Activated effector memory CD4-positive, alpha-beta T cell treated with anti-CD3 and anti-CD28 coated beads, Interleukin-2, amount 50 U/mL, for 16 hours (primary cell): ENCODE measurements around the gene CABP1.

Source experiments
- DNase-seq: peaks from one replicate; pipeline ENCODE4 v3.0.0-alpha.2; 2020

The CABP1 gene

GRCh38 chr12:120698665-120699064, 58.2 kb downstream of the CABP1 start:
- DNase-seq, result no peak

- DNase-seq, result no peak
These were observed 59.1 kb downstream of the CABP1 start for GRCh38 chr12:120699553-120699952.

GRCh38 chr12:120700886-120701285, 60.5 kb downstream of the CABP1 start:
- DNase-seq, result no peak

- DNase-seq, result no peak
These were observed 62.2 kb downstream of the CABP1 start for GRCh38 chr12:120702637-120703036.

GRCh38 chr12:120703311-120703942, 63.0 kb downstream of the CABP1 start:
- no peak for DNase-seq

- DNase-seq, result no peak
These were observed 65.2 kb downstream of the CABP1 start for GRCh38 chr12:120705618-120706017.

- DNase-seq, result no peak
These were observed 65.6 kb downstream of the CABP1 start for GRCh38 chr12:120706029-120706428.

- DNase-seq, result no peak
These were observed 68.2 kb downstream of the CABP1 start for GRCh38 chr12:120708651-120709050.

- peak; percentile 93 for DNase-seq
These were observed 69.8 kb downstream of the CABP1 start, which contains the start of gene UNC119B for GRCh38 chr12:120710031-120710804. UNC119B (plus strand) TSS chr12:120710458; CDS start chr12:120710475, 17 bp downstream.

- DNase-seq, result peak; percentile 70
These were observed 70.4 kb downstream of the CABP1 start for GRCh38 chr12:120710805-120711296.

- no peak for DNase-seq
These were observed 71.0 kb downstream of the CABP1 start for GRCh38 chr12:120711411-120711810.

GRCh38 chr12:120712610-120713009, 72.2 kb downstream of the CABP1 start:
- no peak for DNase-seq

GRCh38 chr12:120713861-120714482, 73.5 kb downstream of the CABP1 start:
- DNase-seq, result peak; percentile 84
